B cell (primary cell): ENCODE results near the gene NEGR1.

Experiments
- CTCF ChIP-seq: fragments of 200-600 bp; IDR thresholded peaks from one replicate; pipeline ENCODE4 v1.8.0; 2022; ENCODE audit warnings: antibody characterized with exemption, mild to moderate bottlenecking
- EZH2 ChIP-seq: IDR thresholded peaks from 2 replicates; pipeline ENCODE4 v1.6.1; 2012; ENCODE audit warnings: borderline replicate concordance, low read depth, mild to moderate bottlenecking, moderate library complexity, low read length; ENCODE audit not compliant: insufficient read depth, poor library complexity, severe bottlenecking

- TF ChIP-seq CTCF (no peak), EZH2 (no peak)
Observed at GRCh38 chr1:71357708-71358107, 924.6 kb downstream of the NEGR1 start.
